Left ventricle myocardium inferior (tissue), 1 donor: ENCODE data around the gene COMMD4. TPM values are rescaled to one million over a fixed set of nuclear protein-coding genes. Genes with fewer than 3 reads are reported as not detected.

ENCODE experiments used
- DNase-seq: peaks from one replicate; pipeline ENCODE4 v3.0.0-alpha.2; 2020
- H3K27ac ChIP-seq: fragments of 200-600 bp; replicated peaks from 2 replicates; pipeline ENCODE4 v1.8.0; 2021
- H3K27me3 ChIP-seq: fragments of 200-600 bp; 2 replicates; pipeline ENCODE4 v1.8.0; 2021; ENCODE audit warnings: low read depth
- H3K36me3 ChIP-seq: fragments of 200-600 bp; 2 replicates; pipeline ENCODE4 v1.8.0; 2021
- H3K4me1 ChIP-seq: fragments of 200-600 bp; 2 replicates; pipeline ENCODE4 v1.8.0; 2021
- H3K4me3 ChIP-seq: fragments of 200-600 bp; 2 replicates; pipeline ENCODE4 v1.8.0; 2021; ENCODE audit warnings: mild to moderate bottlenecking, moderate library complexity
- H3K9me3 ChIP-seq: fragments of 200-600 bp; replicated peaks from 2 replicates; pipeline ENCODE4 v1.8.0; 2021
- CTCF ChIP-seq: fragments of 200-600 bp; IDR thresholded peaks from 2 replicates; pipeline ENCODE4 v1.8.0; 2021; ENCODE audit warnings: antibody characterized with exemption, mild to moderate bottlenecking, borderline replicate concordance
- intact Hi-C: fragments of 100-400 bp; cut with micrococcal nuclease; formaldehyde crosslinking; loops from one replicate; pipeline ENCODE4 v1.11.0; 2022
- total RNA-seq: library from RNA; stranded (reverse); fragmentation: NEBNext Ultra II Directional; extraction: Animal tissue kit (Norgen Biotek cat#: 25700); gene quantifications from one replicate; pipeline ENCODE4 v1.2.1, GENCODE V29; 2021
- donor health status: DM: no; HTN: yes; CAD: no; lungs with severe emphysema.

The COMMD4 gene
- total RNA-seq, 1 donor from 2014 or later, result 36.4 TPM

- Histone ChIP-seq H3K27me3 (no peaks in the 10 kb centered on the region), H3K4me1 (peaks cover 30% of the 10 kb centered on the region), H3K9me3 (no peaks in the 10 kb centered on the region), H3K36me3 (peaks cover 71% of the 10 kb centered on the region), H3K27ac (no peak overlapping the region), H3K4me3 (no peak overlapping the region)
- TF ChIP-seq CTCF, result no peak
- DNase-seq, result no peak
- intact Hi-C loops, result loop anchor here (5.0 kb wide), 1 partner anchor 87 kb away; the partner anchor contains the start of gene SIN3A
Observed at GRCh38 chr15:75364881-75365280, 29.0 kb downstream of the COMMD4 start.

DNA sequence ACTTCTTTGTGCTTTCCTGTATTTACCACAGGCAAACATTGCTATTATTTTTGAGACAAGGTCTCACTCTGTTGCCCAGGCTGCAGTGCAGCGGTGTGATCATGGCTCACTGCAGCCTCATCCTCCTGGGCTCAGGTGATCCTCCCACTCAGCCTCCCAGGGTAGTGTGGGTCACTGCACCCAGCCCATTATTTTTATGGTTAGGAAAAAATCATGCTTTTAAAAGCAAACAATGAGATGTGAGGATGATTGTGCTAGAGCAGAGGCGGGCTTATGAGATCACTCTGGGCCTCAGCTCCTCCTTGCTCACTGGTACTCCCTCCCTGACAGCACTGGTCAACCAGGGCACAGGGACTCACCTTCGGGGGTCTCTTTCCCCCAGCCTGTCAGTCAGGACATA, 30.3 kb downstream of the COMMD4 start:
- intact Hi-C loops, result loop anchor here (5.0 kb wide), 1 partner anchor 86 kb away; the partner anchor contains the start of gene SIN3A
- no peak overlapping the region for H3K27ac ChIP-seq
- no peaks in the 10 kb centered on the region for H3K27me3 ChIP-seq
- H3K9me3 ChIP-seq, result no peaks in the 10 kb centered on the region
- no peak for TF ChIP-seq CTCF
- H3K4me3 ChIP-seq, result no peak overlapping the region
- H3K36me3 ChIP-seq, result peaks cover 64% of the 10 kb centered on the region
- DNase-seq, result no peak
- H3K4me1 ChIP-seq, result peaks cover 30% of the 10 kb centered on the region

GRCh38 chr15:75367006-75367405, 31.1 kb downstream of the COMMD4 start:
- intact Hi-C loops, result loop anchor here (5.0 kb wide), 1 partner anchor 85 kb away; the partner anchor contains the start of gene SIN3A
- peak overlapping the region; percentile 99 for H3K27ac ChIP-seq
- H3K4me1 ChIP-seq, result peaks cover 30% of the 10 kb centered on the region
- no peaks in the 10 kb centered on the region for H3K27me3 ChIP-seq
- no peak for DNase-seq
- H3K36me3 ChIP-seq, result peaks cover 64% of the 10 kb centered on the region
- no peak for TF ChIP-seq CTCF
- peak overlapping the region; percentile 89 for H3K4me3 ChIP-seq
- no peaks in the 10 kb centered on the region for H3K9me3 ChIP-seq

DNA sequence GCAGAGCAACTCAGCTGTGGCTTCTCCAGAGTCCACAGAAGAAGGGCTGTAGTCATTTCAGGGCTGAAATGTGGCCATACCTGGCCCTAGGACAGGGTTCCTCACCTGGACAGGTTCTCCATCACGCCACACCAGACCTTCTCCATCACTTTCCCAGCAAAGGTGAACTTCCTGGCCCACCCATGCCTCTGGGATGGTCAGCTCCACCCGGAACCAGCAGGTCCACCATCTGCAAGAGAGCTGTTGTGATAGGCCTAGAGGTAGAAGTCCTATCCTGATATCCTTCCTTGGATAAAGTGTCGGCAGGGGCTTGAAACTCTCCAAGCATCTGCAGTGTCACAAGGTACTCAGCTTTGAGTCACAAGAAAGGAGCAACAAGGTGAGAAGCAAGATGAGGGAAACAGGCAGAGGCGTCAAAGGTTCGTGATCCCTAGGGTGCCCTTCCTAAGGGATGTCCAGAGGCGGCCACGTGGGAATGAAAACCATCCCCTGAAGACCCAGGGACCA, 31.6 kb downstream of the COMMD4 start:
- peak overlapping the region; percentile 89 for H3K4me3 ChIP-seq
- intact Hi-C loops, result loop anchor here (5.0 kb wide), 1 partner anchor 85 kb away; the partner anchor contains the start of gene SIN3A
- TF ChIP-seq CTCF, result no peak
- DNase-seq, result no peak
- peak overlapping the region; percentile 99 for H3K27ac ChIP-seq
- H3K36me3 ChIP-seq, result peaks cover 64% of the 10 kb centered on the region
- no peaks in the 10 kb centered on the region for H3K27me3 ChIP-seq
- H3K4me1 ChIP-seq, result peaks cover 30% of the 10 kb centered on the region
- H3K9me3 ChIP-seq, result no peaks in the 10 kb centered on the region

- Histone ChIP-seq H3K4me1 (peaks cover 30% of the 10 kb centered on the region), H3K27ac (peak within 1 kb of the TSS; percentile 99), H3K9me3 (no peaks in the 10 kb centered on the region), H3K36me3 (peaks cover 63% of the 10 kb centered on the region), H3K4me3 (peak within 1 kb of the TSS; percentile 89), H3K27me3 (no peaks in the 10 kb centered on the region)
- peak; percentile 83 for TF ChIP-seq CTCF
- peak; percentile 95 for DNase-seq
- intact Hi-C loops, result loop anchor here (5.0 kb wide), 1 partner anchor 84 kb away; the partner anchor contains the start of gene SIN3A
Observed at GRCh38 chr15:75367913-75368688, 32.2 kb downstream of the COMMD4 start, which contains the start of gene MAN2C1. Gene MAN2C1 (minus strand): TSS chr15:75368607. CDS start chr15:75368583, 24 bp downstream.
